Uterus (tissue), 4 donors: ENCODE data around the gene SYTL5. TPM values are rescaled to one million over a fixed set of nuclear protein-coding genes. Genes with fewer than 3 reads are reported as not detected.

Source experiments
- DNase-seq, 2 donors: peaks; one replicate each; pipeline ENCODE4 v3.0.0-alpha.2; 2019 to 2020
- H3K27ac ChIP-seq, 2 donors: fragments of 200-600 bp; sonication (generic); 1 replicate in 1 of 2; 2 replicates in 1 of 2; pipeline ENCODE4 v1.5.1; 2016 to 2018
- H3K27me3 ChIP-seq, 2 donors: fragments of 200-600 bp; sonication (generic); one replicate each; pipeline ENCODE4 v1.5.1; 2018 to 2019; ENCODE audit warnings: control low read depth in 1 of 2
- H3K36me3 ChIP-seq, 2 donors: fragments of 200-600 bp; sonication (generic); one replicate each; pipeline ENCODE4 v1.5.1; 2019; ENCODE audit warnings: control low read depth in 1 of 2
- H3K4me1 ChIP-seq, 2 donors: fragments of 200-600 bp; sonication (generic); one replicate each; pipeline ENCODE4 v1.5.1; 2018 to 2019; ENCODE audit warnings: control low read depth in 1 of 2
- H3K4me3 ChIP-seq, 2 donors: fragments of 200-600 bp; sonication (generic); 1 replicate in 1 of 2; 2 replicates in 1 of 2; pipeline ENCODE4 v1.5.1; 2018 to 2019; ENCODE audit warnings: mild to moderate bottlenecking in 1 of 2
- H3K9me3 ChIP-seq, 2 donors: fragments of 200-600 bp; sonication (generic); one replicate each; pipeline ENCODE4 v1.5.1; 2019; ENCODE audit warnings: control low read depth in 1 of 2
- POLR2A ChIP-seq, 2 donors: fragments of 450-650 bp; IDR thresholded peaks; one replicate each; pipeline ENCODE4 v1.6.1; 2016; ENCODE audit warnings: antibody characterized with exemption in 2 of 2, mild to moderate bottlenecking in 1 of 2, moderate library complexity in 1 of 2
- intact Hi-C: fragments of 100-400 bp; cut with DNase I; formaldehyde crosslinking; loops from one replicate; pipeline ENCODE4 v1.15.1; 2023; ENCODE audit warnings: low total_unique reads
- total RNA-seq, 4 donors: library from RNA; depleted of rRNA in 3 of 4; stranded (reverse); fragments of >200 nt in 3 of 4; gene quantifications; one replicate each; pipeline versions ENCODE4 v1.1.0 to v1.2.4, GENCODE V29; 2014 to 2023
- TF ChIP-seq, protein P1 (sequence below), 4 experiments: fragments of 200-600 bp in 2 of 4; fragments of 450-650 bp in 2 of 4; sonication (generic) in 2 of 4; IDR thresholded peaks; one replicate each; pipeline ENCODE4 v1.5.1; 2016 to 2019; ENCODE audit warnings: antibody characterized with exemption in 4 of 4, mild to moderate bottlenecking in 2 of 4, moderate library complexity in 1 of 4
- donor health status: DM: yes; HTN: yes; CAD: no.

Gene SYTL5
- total RNA-seq, 4 donors from 2014 or later = under 0.01 to 3.1 (median 1.6) TPM

DNA sequence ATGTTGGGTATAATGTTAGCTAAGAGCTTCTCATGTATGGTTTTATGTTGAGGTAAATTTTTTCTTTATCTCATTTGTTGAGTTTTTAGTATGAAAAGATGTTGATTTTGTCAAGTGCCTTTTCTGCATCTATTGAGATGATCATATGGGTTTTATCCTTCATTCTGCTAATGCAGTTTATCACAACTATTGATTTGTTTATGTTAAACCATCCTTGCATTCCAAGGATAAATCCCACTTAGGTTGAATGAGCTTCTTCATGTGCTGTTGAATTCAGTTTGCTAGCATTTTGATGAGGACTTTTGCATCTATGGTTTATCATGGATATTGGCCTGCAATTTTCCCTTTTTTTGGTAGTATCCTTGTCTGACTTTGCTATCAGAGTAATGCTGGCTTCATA is 93.3 kb downstream of the SYTL5 start:
- H3K27ac ChIP-seq = no peak overlapping the region
- TF ChIP-seq POLR2A (IDR thresholded peaks at IDR 0.05) = no peak
- TF ChIP-seq, protein P1, sequence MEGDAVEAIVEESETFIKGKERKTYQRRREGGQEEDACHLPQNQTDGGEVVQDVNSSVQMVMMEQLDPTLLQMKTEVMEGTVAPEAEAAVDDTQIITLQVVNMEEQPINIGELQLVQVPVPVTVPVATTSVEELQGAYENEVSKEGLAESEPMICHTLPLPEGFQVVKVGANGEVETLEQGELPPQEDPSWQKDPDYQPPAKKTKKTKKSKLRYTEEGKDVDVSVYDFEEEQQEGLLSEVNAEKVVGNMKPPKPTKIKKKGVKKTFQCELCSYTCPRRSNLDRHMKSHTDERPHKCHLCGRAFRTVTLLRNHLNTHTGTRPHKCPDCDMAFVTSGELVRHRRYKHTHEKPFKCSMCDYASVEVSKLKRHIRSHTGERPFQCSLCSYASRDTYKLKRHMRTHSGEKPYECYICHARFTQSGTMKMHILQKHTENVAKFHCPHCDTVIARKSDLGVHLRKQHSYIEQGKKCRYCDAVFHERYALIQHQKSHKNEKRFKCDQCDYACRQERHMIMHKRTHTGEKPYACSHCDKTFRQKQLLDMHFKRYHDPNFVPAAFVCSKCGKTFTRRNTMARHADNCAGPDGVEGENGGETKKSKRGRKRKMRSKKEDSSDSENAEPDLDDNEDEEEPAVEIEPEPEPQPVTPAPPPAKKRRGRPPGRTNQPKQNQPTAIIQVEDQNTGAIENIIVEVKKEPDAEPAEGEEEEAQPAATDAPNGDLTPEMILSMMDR (IDR thresholded peaks at IDR 0.05) = no peak
- H3K36me3 ChIP-seq = no peaks in the 10 kb centered on the region
- no peaks in the 10 kb centered on the region for H3K27me3 ChIP-seq
- no peaks in the 10 kb centered on the region for H3K4me1 ChIP-seq
- no peak overlapping the region for H3K4me3 ChIP-seq
- no peaks in the 10 kb centered on the region for H3K9me3 ChIP-seq
- intact Hi-C loops = no loop called here
- DNase-seq = no peak

DNA sequence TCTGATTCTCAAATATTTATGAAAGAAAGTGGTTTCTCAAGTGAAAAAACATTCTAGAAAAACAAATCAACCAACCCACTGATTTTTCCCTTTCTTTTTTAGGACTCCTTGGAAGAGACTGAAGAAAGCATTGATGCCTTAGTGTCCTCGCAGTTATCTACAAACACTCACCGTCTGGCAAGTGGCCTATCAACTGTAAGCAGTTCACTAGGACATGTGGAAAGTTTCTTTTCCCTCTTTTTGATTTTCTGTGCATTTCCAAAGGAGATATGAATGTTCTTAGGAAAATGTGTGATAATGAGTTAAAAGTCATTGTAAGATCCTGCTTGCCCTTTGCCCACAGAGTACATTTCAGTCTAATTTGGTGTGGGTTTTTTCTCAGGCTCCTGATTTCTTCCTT is 95.9 kb downstream of the SYTL5 start:
- Histone ChIP-seq H3K27ac (no peak overlapping the region), H3K27me3 (no peaks in the 10 kb centered on the region), H3K4me3 (no peak overlapping the region), H3K9me3 (no peaks in the 10 kb centered on the region), H3K4me1 (no peaks in the 10 kb centered on the region), H3K36me3 (no peaks in the 10 kb centered on the region)
- intact Hi-C loops = no loop called here
- TF ChIP-seq, protein P1 (IDR thresholded peaks at IDR 0.05) = no peak
- TF ChIP-seq POLR2A (IDR thresholded peaks at IDR 0.05) = no peak
- no peak for DNase-seq

DNA sequence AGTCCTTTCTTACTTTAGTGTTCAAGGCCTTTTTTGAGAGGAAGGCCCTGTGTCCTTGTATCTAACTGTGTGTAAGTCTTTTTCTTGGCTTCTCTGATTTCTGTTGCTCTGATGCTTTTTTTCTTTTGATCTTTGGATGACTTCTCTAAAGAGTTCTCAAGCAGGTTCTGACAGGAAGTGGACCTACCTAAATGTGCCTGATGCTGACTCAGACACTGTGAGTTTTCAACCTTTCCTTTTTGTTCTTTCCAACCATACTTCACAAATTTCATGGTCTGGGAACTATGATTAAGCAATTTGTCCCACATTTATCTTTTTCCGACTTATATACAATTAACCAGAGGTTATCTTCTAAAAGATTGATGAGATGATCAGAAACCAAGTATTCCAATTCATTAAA is 96.5 kb downstream of the SYTL5 start:
- no peak for DNase-seq
- Histone ChIP-seq H3K27me3 (no peaks in the 10 kb centered on the region), H3K9me3 (no peaks in the 10 kb centered on the region), H3K27ac (no peak overlapping the region), H3K4me3 (no peak overlapping the region), H3K36me3 (no peaks in the 10 kb centered on the region), H3K4me1 (no peaks in the 10 kb centered on the region)
- TF ChIP-seq, protein P1 (IDR thresholded peaks at IDR 0.05) = no peak
- no peak for TF ChIP-seq POLR2A (IDR thresholded peaks at IDR 0.05)
- intact Hi-C loops = no loop called here

DNA sequence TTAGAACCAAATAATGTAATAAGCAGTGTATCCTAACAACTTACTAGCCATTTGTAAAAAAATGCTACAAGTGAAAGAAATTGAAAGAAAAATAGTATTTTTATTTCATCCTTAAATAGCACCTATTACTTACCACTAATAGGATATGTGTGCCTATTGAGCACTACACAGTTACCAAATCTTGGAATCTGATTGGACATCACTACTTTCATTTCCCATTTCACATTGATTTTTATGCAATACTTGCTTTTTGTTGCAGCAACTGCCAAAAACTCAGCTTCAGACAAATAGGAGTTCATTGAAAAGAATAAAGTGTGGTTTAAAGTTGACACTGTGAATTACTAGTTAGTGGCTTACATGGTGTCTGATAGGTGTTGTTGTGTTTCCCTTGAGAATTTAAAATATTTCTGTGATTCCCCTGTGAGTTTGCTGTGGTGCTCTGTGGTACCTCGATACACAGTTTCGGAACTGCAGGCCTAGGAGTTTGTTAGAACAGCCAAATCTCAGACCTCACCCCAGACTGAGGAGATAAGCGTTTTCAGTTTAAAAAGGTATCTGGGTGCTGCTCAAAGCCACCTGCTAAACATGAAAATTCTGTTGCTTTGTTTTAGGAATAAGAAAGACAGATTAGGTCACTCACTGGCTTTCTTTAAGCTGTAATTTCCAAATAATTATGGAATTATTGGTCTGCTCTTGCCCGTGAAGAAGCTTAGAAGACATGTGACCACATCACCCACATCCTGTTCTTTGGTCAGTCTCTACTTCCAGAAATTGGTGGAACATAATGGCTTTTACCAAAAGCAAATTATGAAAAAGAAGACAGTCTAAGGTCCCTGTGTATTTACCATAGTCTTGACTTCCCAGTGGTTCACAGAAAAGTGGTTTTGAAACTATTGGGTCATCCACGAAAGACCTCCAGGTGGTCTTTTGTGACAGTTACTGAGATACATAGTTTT is 97.8 kb downstream of the SYTL5 start:
- intact Hi-C loops = no loop called here

More for the DNA sequence above, 97.8 kb downstream of the SYTL5 start:
- H3K4me1 ChIP-seq = no peaks in the 10 kb centered on the region
- H3K27me3 ChIP-seq = no peaks in the 10 kb centered on the region
- H3K4me3 ChIP-seq = no peak overlapping the region
- H3K27ac ChIP-seq = no peak overlapping the region
- H3K9me3 ChIP-seq = no peaks in the 10 kb centered on the region
- TF ChIP-seq POLR2A (IDR thresholded peaks at IDR 0.05) = no peak
- TF ChIP-seq, protein P1 (IDR thresholded peaks at IDR 0.05) = no peak
- no peaks in the 10 kb centered on the region for H3K36me3 ChIP-seq
- DNase-seq = no peak
